RWPE2 (cell line): ENCODE measurements around the gene ZBP1.

Source experiments
- ATAC-seq: fragments of 200-7000 bp; cut with Tn5 transposase; 3 replicates; pipeline ENCODE4 v1.9.1; 2021; ENCODE audit warnings: low read depth
- DNase-seq: peaks from one replicate; pipeline ENCODE4 v3.0.0-alpha.2; 2020; ENCODE audit warnings: low spot score
- H3K27ac ChIP-seq: fragments of 450-650 bp; 2 replicates; pipeline ENCODE4 v1.5.1; 2017; ENCODE audit warnings: mild to moderate bottlenecking; ENCODE audit not compliant: poor library complexity, severe bottlenecking
- H3K27me3 ChIP-seq: fragments of 250-450 bp; sonication (Bioruptor Pico); 2 replicates; pipeline ENCODE4 v1.5.1; 2021; ENCODE audit warnings: mild to moderate bottlenecking, moderate library complexity; ENCODE audit not compliant: insufficient read depth, poor library complexity, severe bottlenecking
- H3K36me3 ChIP-seq: fragments of 250-450 bp; sonication (Bioruptor Pico); 2 replicates; pipeline ENCODE4 v1.5.1; 2020; ENCODE audit warnings: low read depth, mild to moderate bottlenecking, moderate library complexity
- H3K4me1 ChIP-seq: fragments of 250-450 bp; sonication (Bioruptor Pico); 2 replicates; pipeline ENCODE4 v1.5.1; 2021; ENCODE audit warnings: mild to moderate bottlenecking, moderate library complexity; ENCODE audit not compliant: insufficient read depth, poor library complexity, severe bottlenecking
- H3K4me3 ChIP-seq: fragments of 250-450 bp; sonication (Bioruptor Pico); 2 replicates; pipeline ENCODE4 v1.5.1; 2021; ENCODE audit warnings: mild to moderate bottlenecking, moderate library complexity; ENCODE audit not compliant: severe bottlenecking
- H3K9me3 ChIP-seq: fragments of 250-450 bp; sonication (Bioruptor Pico); 2 replicates; pipeline ENCODE4 v1.5.1; 2021; ENCODE audit warnings: mild to moderate bottlenecking, moderate library complexity; ENCODE audit not compliant: severe bottlenecking
- CTCF ChIP-seq: fragments of 450-650 bp; IDR thresholded peaks from one replicate; pipeline ENCODE4 v1.5.1; 2017; ENCODE audit warnings: mild to moderate bottlenecking, moderate library complexity; ENCODE audit not compliant: poor library complexity, severe bottlenecking

ZBP1 gene

GRCh38 chr20:57557926-57558613 lies 62.2 kb downstream of the ZBP1 start:
- Histone ChIP-seq H3K9me3 (no peaks in the 10 kb centered on the region), H3K27ac (no peak overlapping the region), H3K4me3 (no peak overlapping the region), H3K27me3 (peaks cover 93% of the 10 kb centered on the region), H3K4me1 (no peaks in the 10 kb centered on the region), H3K36me3 (no peaks in the 10 kb centered on the region)
- DNase-seq (no peak), ATAC-seq (no peak)
- no peak for TF ChIP-seq CTCF

- no peak for ATAC-seq
- Histone ChIP-seq H3K27ac (no peak overlapping the region), H3K36me3 (no peaks in the 10 kb centered on the region), H3K4me3 (no peak overlapping the region), H3K4me1 (no peaks in the 10 kb centered on the region), H3K9me3 (no peaks in the 10 kb centered on the region), H3K27me3 (peaks cover 92% of the 10 kb centered on the region)
- no peak for TF ChIP-seq CTCF
- peak; percentile 69 for DNase-seq
These were observed 63.3 kb downstream of the ZBP1 start for GRCh38 chr20:57556980-57557274.

- H3K36me3 ChIP-seq, result no peaks in the 10 kb centered on the region
- no peak for TF ChIP-seq CTCF
- H3K27me3 ChIP-seq, result peaks cover 91% of the 10 kb centered on the region
- H3K27ac ChIP-seq, result no peak overlapping the region
- no peaks in the 10 kb centered on the region for H3K9me3 ChIP-seq
- DNase-seq (no peak), ATAC-seq (no peak)
- no peaks in the 10 kb centered on the region for H3K4me1 ChIP-seq
- H3K4me3 ChIP-seq, result no peak overlapping the region
These were observed 64.6 kb downstream of the ZBP1 start for GRCh38 chr20:57555457-57556184.
